ENCODE results near the gene STARD10.

Gene STARD10

GRCh38 chr11:72793425-72794367 lies at the start of gene STARD10:
TSS of gene STARD10 (minus strand) at chr11:72794047. CDS start at chr11:72781181, 12,866 bp downstream.
- peak; percentile 96 for DNase-seq

GRCh38 chr11:72842653-72843330 lies 48.9 kb upstream of the STARD10 start:
- no peak for DNase-seq

GRCh38 chr11:72842126-72842525 lies 48.3 kb upstream of the STARD10 start:
- DNase-seq: no peak

GRCh38 chr11:72841397-72841796 lies 47.5 kb upstream of the STARD10 start:
- DNase-seq: no peak

GRCh38 chr11:72840780-72841179 lies 46.9 kb upstream of the STARD10 start:
- DNase-seq: no peak

- DNase-seq: no peak
Measured at GRCh38 chr11:72838691-72839305, 45.0 kb upstream of the STARD10 start.

- no peak for DNase-seq
Measured at GRCh38 chr11:72836111-72836510, 42.3 kb upstream of the STARD10 start.

- DNase-seq: no peak
Measured at GRCh38 chr11:72834905-72835304, 41.1 kb upstream of the STARD10 start.

GRCh38 chr11:72833811-72834493 lies 40.1 kb upstream of the STARD10 start:
- no peak for DNase-seq

- no peak for DNase-seq
Measured at GRCh38 chr11:72833083-72833733, 39.4 kb upstream of the STARD10 start.

GRCh38 chr11:72832301-72833082 lies 38.6 kb upstream of the STARD10 start:
- no peak for DNase-seq

- DNase-seq: peak; percentile 44
Measured at GRCh38 chr11:72831521-72832300, 37.9 kb upstream of the STARD10 start.

GRCh38 chr11:72829884-72830533 lies 36.2 kb upstream of the STARD10 start:
- DNase-seq: no peak

GRCh38 chr11:72829178-72829577 lies 35.3 kb upstream of the STARD10 start:
- DNase-seq: no peak

- DNase-seq: no peak
Measured at GRCh38 chr11:72828692-72829101, 34.9 kb upstream of the STARD10 start.

- DNase-seq: no peak
Measured at GRCh38 chr11:72828081-72828567, 34.3 kb upstream of the STARD10 start.

GRCh38 chr11:72827656-72828055 lies 33.8 kb upstream of the STARD10 start:
- peak; percentile 44 for DNase-seq

GRCh38 chr11:72826942-72827480 lies 33.2 kb upstream of the STARD10 start:
- no peak for DNase-seq

- no peak for DNase-seq
Measured at GRCh38 chr11:72826191-72826941, 32.5 kb upstream of the STARD10 start.
